GM21360 (cell line): Measurements from ENCODE around the gene FOXP3.

ENCODE experiments used
- ATAC-seq: cut with Tn5 transposase; IDR thresholded peaks from one replicate; pipeline ENCODE4 v1.9.1; 2021; ENCODE audit warnings: mild to moderate bottlenecking, moderate library complexity; ENCODE audit not compliant: unreplicated experiment

FOXP3 gene

GRCh38 chrX:49250578-49250977 lies 13.9 kb downstream of the FOXP3 start:
- no peak for ATAC-seq

- ATAC-seq, result no peak
Observed at GRCh38 chrX:49250066-49250465, 14.4 kb downstream of the FOXP3 start.

DNA sequence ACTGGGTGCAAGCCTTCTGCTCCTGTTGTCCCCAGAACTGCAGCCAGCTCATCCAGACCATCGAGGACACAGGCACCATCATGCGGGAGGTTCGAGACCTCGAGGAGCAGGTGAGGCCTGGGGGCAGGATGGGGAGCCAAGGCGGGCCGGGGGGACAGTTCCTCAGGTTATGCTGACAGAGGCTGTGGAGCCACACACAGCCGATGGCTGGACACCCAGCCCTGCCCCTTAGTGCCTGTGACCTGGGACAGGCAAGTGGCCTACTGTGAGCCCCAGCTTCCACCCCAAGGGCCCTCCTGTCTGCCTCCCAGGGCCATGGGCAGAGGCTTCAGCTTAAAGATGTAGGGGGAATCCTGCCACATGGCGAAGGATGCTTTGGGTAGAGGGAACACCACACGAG lies 14.9 kb downstream of the FOXP3 start:
- no peak for ATAC-seq

DNA sequence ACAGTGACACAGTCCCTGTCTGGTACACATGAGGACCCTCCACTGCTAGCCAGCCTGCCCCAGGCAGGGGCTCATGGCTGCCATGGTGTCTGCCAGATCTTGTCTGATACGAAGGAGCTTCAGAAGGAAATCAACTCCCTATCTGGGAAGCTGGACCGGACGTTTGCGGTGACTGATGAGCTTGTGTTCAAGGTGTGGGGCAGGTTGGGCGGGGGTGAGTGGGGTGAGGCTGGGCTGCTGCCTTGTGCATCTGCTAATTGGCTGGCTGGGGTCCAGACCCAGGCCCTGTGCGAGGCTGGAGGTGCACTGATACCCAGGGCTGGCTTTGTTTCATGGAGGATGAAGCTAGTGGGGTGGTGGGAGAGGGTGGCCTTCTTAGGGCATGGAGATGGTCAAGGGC lies 15.4 kb downstream of the FOXP3 start:
- no peak for ATAC-seq

DNA sequence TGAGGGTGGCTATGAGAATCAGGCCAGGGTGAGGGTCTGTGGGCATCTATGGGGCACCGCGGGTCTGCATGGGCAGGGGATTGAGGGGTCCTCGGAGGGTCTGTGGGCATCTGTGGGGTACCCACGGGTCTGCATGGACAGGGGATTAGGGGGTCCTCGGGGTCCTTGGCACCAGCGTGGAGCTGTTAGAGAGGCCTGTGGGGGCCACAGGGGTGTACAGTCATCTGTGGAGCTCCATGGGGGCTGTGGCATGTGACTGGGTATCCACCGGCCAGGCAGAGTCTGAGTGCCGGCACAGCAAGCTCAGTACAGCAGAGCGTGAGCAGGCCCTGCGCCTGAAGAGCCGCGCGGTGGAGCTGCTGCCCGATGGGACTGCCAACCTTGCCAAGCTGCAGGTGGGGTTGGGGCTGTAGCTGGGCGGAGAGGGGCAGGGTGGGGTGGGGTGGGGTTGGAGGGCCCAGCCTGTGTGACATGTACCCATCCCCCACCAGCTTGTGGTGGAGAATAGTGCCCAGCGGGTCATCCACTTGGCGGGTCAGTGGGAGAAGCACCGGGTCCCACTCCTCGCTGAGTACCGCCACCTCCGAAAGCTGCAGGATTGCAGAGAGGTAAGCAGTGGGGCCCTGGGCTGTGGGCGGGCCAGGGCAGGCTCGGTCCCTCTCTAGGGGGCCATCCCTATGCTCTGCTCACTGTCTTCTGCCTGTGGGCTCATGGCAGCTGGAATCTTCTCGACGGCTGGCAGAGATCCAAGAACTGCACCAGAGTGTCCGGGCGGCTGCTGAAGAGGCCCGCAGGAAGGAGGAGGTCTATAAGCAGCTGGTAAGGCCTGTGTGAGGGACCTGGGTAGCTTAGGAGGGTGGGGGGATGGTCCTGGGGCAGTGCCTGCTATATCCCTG lies 16.3 kb downstream of the FOXP3 start:
- no peak for ATAC-seq

DNA sequence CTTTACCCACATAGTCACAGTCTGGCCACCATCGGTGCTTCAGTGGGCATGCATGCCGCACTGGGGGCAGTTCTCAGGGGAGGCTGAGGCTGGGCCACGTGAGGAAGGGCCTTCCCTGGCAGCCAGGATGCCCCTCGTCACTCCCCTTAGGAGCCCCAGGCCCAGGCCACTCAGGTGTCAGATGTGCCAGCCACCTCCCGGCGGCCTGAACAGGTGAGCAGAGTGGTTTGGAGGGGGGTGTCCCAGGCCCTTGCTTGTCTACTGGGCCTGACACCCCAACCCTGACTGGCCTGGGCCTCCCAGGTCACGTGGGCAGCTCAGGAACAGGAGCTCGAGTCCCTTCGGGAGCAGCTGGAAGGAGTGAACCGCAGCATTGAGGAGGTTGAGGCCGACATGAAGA lies 17.2 kb downstream of the FOXP3 start:
- no peak for ATAC-seq

- ATAC-seq, result no peak
Observed at GRCh38 chrX:49246541-49246940, 18.0 kb downstream of the FOXP3 start.

- ATAC-seq, result no peak
Observed at GRCh38 chrX:49244207-49244606, 20.3 kb downstream of the FOXP3 start.

DNA sequence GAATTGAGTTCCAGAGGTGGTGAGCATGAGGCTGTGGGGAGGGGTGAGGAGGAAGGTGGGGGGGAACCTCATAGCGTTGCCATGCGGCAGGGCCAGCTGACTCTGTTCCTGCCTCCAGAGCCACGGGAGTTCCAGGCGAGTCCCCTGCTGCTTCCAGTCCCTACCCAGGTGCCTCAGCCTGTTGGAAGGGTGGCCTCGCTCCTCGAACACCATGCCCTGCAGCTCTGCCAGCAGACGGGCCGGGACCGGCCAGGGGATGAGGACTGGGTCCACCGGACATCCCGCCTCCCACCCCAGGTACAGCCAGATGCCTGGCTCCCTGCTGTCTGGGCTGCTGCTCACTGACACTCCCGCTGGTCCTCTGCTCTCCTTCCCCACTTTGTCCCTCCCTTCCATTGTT lies 21.3 kb downstream of the FOXP3 start:
- no peak for ATAC-seq

- no peak for ATAC-seq
Observed at GRCh38 chrX:49242545-49243066, 21.9 kb downstream of the FOXP3 start.

GRCh38 chrX:49238735-49239134 lies 25.8 kb downstream of the FOXP3 start:
- no peak for ATAC-seq

- no peak for ATAC-seq
Observed at GRCh38 chrX:49237060-49237459, 27.4 kb downstream of the FOXP3 start.

- ATAC-seq, result no peak
Observed at GRCh38 chrX:49233887-49234555, 30.5 kb downstream of the FOXP3 start.

DNA sequence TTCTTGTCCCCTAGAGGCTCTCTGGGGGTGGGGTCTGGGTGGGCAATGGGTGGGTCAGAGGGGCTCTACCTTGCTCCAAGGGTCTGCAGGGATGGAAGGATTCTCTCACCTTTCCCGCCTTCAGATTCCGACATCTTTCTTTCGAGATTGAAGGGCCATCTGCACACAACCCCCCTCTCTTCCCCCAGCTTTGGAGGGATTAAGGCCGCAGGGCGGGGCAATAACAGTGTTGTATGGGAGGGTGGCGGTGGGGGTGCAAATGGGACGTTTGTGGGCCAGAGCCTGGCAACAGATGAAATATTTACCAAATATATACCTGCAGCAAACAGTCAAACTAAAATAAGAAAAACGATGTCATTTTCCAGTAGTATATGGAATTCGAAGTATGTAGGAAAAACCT lies 31.3 kb downstream of the FOXP3 start, which contains the start of gene CACNA1F:
TSS of gene CACNA1F (minus strand) at position 165 of the 400 bp plus-strand sequence. CDS start at position 134, 31 bp downstream.
- ATAC-seq, result no peak

GRCh38 chrX:49232525-49232924 lies 32.0 kb downstream of the FOXP3 start:
- ATAC-seq, result no peak

DNA sequence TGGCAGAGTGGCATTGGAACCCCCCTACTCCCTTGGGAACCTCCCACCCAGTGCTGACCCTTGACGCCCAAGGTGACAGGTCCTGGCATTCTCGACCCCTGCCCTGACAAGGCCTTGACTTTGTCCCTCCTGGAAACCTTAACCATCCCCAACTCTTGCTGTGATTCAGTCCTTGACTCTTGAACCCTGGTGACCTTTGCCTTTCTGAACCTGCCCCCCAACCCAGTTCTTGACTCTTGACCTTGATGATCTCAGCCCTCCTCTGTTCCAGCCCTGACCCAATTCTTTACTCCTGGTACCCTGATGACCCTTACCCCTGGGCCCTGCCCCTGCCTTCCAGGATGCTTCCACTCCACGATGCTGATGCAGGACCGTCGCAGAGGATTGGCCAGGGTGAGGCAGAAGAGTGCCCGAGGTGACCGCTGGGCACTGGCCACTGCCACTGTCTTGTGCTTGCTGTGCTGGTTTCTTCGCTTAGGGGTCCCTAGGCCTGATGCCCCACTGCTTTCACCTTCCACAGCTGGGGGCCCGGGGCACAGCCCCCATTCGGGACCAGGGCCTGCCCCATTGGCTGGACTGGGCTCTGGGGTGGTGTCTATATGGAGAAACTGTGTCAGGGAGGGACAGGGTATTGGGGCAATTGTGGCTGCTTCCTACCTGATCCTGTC lies 33.0 kb downstream of the FOXP3 start:
- no peak for ATAC-seq

DNA sequence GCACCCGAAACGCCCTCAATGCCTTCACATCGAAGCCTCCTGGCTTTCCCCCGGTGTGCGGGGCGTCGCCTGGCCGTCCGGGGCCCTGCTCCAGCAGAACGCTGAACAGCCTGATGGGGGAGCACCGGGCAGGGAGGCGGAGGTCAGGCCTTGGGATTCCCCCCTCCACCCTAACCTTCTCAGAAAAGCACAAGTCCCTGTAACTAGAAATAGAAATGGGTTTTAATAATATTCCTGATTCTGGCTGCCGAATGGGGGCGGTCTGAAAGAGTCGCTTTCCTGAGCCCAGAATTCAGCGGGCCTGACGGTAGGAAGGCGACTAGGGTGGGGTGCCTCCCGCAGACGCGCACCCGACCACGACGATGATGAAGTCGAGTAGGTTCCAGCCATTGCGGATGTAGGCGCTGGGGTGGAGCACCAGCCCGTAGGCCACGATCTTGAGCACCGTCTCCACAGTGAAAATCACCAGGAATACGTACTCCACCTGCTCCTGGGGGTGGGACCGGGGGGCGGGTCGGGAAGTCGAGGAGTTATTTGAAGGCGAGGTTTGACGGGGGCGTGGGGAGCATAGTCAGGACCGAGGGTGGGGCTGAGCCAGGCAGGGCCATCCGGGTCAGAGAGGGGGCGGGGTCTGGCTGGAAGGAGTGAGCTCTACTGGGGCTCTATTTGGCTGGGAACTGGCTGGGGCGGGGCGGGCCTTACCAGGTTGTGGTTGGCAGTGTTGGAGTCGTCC lies 33.8 kb downstream of the FOXP3 start:
- ATAC-seq, result peak; percentile 60

DNA sequence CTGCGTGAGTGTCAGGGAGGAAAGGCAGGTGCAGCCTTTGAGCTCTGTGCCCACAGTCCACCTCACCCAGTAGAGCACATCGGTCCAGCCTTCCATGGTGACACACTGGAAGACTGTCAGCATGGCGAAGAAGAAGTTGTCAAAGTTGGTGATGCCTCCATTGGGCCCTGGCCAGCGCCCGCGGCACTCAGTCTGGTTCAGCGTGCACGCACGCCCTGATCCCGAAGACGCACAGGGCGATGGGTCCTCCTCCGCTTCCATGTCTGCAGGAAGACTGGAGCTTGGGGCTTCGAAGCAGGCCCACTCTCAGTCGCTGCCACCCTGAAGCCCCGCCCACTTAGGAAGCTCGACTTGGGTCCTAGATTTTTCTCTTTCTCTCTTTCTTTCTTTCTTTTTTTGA lies 36.3 kb downstream of the FOXP3 start:
- ATAC-seq, result no peak

DNA sequence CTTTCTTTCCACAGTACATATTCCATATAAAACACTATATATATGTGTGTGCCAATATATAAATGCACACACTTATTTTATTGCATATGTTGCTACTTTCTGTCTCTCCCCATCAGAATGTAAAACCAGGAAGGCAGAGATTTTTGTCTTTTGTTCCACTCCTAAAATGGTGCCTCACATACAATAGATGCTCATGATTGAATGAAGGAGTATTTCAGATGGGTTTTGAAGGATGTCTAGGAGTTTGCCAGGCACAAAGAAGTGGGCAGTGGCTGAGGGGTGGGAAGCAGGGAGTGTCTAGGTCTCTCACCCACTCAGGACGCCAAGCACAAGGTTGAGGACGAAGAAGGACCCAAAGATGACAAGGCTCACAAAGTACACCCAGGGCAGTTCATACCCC lies 36.8 kb downstream of the FOXP3 start:
- ATAC-seq, result no peak

- no peak for ATAC-seq
Observed at GRCh38 chrX:49226946-49227345, 37.6 kb downstream of the FOXP3 start.

- ATAC-seq, result no peak
Observed at GRCh38 chrX:49225858-49226257, 38.7 kb downstream of the FOXP3 start.
